WTC11 (cell line): Measurements from ENCODE around the gene OR51D1. TPM values are rescaled to one million over a fixed set of nuclear protein-coding genes. Genes with fewer than 3 reads are reported as not detected.

Experiments used
- ATAC-seq: fragments of 200-7000 bp; cut with Tn5 transposase; 2 replicates; pipeline ENCODE4 v1.10.0; 2021; ENCODE audit warnings: mild to moderate bottlenecking, moderate library complexity
- CTCF ChIA-PET: fragments of 300-600 bp; sonication (Branson Sonifier 250); formaldehyde crosslinking; loops from one replicate; lab custom pipeline; 2021; ENCODE audit warnings: antibody characterized with exemption; lab: Charles Lee
- POLR2A ChIA-PET: fragments of 350-600 bp; sonication (Branson Sonifier 250); formaldehyde crosslinking; loops from one replicate; lab custom pipeline; 2021; ENCODE audit warnings: antibody characterized with exemption; lab: Charles Lee
- DNase-seq: peaks from one replicate; pipeline ENCODE4 v3.0.0; 2021; ENCODE audit warnings: low spot score
- H3K27ac Mint-ChIP-seq: 2 replicates; pipeline ENCODE4 v1.8.0; 2021; ENCODE audit warnings: mixed read lengths
- H3K27me3 Mint-ChIP-seq: 2 replicates; pipeline ENCODE4 v1.8.0; 2021; ENCODE audit warnings: low read depth, mild to moderate bottlenecking, moderate library complexity, mixed read lengths
- H3K36me3 Mint-ChIP-seq: 2 replicates; pipeline ENCODE4 v1.8.0; 2021; ENCODE audit warnings: mixed read lengths
- H3K4me1 Mint-ChIP-seq: 2 replicates; pipeline ENCODE4 v1.8.0; 2022; ENCODE audit warnings: mixed read lengths
- H3K4me3 Mint-ChIP-seq: 2 replicates; pipeline ENCODE4 v1.8.0; 2021; ENCODE audit warnings: mild to moderate bottlenecking, moderate library complexity, mixed read lengths
- H3K9me3 Mint-ChIP-seq: 2 replicates; pipeline ENCODE4 v1.8.0; 2021; ENCODE audit warnings: mixed read lengths
- CBFB ChIP-seq: sonication (generic); formaldehyde crosslinking; IDR thresholded peaks from 2 replicates; pipeline ENCODE4 v1.8.1; 2022; ENCODE audit warnings: mild to moderate bottlenecking, low read depth, missing genetic modification reagents
- ETV6 ChIP-seq: sonication (generic); formaldehyde crosslinking; IDR thresholded peaks from 2 replicates; pipeline ENCODE4 v1.8.1; 2022; ENCODE audit warnings: mild to moderate bottlenecking, missing genetic modification reagents
- FOXP1 ChIP-seq: sonication (generic); formaldehyde crosslinking; IDR thresholded peaks from 2 replicates; pipeline ENCODE4 v1.8.0; 2022; ENCODE audit warnings: missing genetic modification reagents, mild to moderate bottlenecking, moderate library complexity, borderline replicate concordance
- TCF7 ChIP-seq: sonication (generic); formaldehyde crosslinking; IDR thresholded peaks from 2 replicates; pipeline ENCODE4 v1.8.0; 2022; ENCODE audit warnings: mild to moderate bottlenecking, low read depth, missing genetic modification reagents, moderate library complexity
- total RNA-seq: library from RNA; stranded (reverse); gene quantifications from 3 replicates; pipeline ENCODE4 v1.2.3, GENCODE V29; 2021
- TF ChIP-seq, protein P1 (sequence below): sonication (generic); formaldehyde crosslinking; IDR thresholded peaks from 2 replicates; pipeline ENCODE4 v1.8.1; 2022; ENCODE audit warnings: missing genetic modification reagents, borderline replicate concordance
- TF ChIP-seq, protein P2 (sequence below): sonication (generic); formaldehyde crosslinking; IDR thresholded peaks from 2 replicates; pipeline ENCODE4 v1.8.1; 2022; ENCODE audit warnings: mild to moderate bottlenecking, missing genetic modification reagents, moderate library complexity, borderline replicate concordance
- TF ChIP-seq, protein P3 (sequence below): sonication (generic); formaldehyde crosslinking; IDR thresholded peaks from 2 replicates; pipeline ENCODE4 v1.8.1; 2022; ENCODE audit warnings: low read depth, mild to moderate bottlenecking, moderate library complexity, missing genetic modification reagents, borderline replicate concordance
- TF ChIP-seq, protein P4 (sequence below): sonication (generic); formaldehyde crosslinking; IDR thresholded peaks from 2 replicates; pipeline ENCODE4 v1.8.1; 2023; ENCODE audit warnings: mild to moderate bottlenecking, missing genetic modification reagents
- TF ChIP-seq, protein P5 (sequence below): fragments of 250-450 bp; sonication (Bioruptor Pico); IDR thresholded peaks from 2 replicates; pipeline ENCODE4 v1.9.0; 2021; ENCODE audit warnings: mild to moderate bottlenecking, borderline replicate concordance
- TF ChIP-seq, protein P6 (sequence below): sonication (generic); formaldehyde crosslinking; IDR thresholded peaks from 2 replicates; pipeline ENCODE4 v1.8.1; 2023; ENCODE audit warnings: mild to moderate bottlenecking, missing genetic modification reagents, moderate library complexity
- TF ChIP-seq, protein P7 (sequence below): sonication (generic); formaldehyde crosslinking; IDR thresholded peaks from 2 replicates; pipeline ENCODE4 v1.8.0; 2022; ENCODE audit warnings: mild to moderate bottlenecking, missing genetic modification reagents

OR51D1 gene
- total RNA-seq, 1 experiment from 2014 or later = not detected

DNA sequence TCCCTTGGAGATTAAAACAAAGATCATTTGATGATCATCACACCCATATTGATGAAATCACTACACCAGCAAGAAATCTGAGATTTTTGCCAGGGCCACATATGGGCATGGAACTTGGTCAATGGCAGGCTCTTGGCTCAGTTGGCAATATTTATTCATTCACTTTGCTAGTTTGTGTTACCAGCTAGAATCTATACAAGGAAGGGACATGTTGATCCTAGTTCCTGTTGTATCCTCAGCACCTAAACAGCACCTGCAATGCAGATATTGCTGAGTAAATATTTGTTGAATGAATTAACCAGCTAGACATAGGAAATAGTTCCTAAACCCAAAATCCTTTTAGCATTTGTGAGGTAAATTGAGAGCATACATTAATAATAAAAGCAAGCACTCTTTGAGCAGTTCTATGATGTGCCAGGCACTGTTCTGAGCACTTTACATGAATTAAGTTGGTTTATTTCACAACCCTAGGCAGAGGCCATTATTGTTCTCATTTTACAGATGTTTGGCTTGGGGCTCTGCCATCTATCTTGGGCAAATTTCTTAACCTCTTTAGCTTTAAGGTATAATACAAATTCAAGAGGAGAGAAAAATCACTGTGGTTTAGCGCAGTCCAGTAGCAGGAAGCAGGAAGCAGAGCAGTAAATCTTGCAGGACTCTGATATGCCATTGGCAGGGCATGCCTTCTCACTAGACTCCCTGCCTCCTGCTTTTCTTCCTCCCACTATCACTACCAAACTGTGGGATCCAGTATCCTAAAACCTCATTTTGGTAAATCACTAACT lies 30.9 kb upstream of the OR51D1 start:
- Mint-ChIP-seq H3K36me3 (peaks cover 8% of the 10 kb centered on the region), H3K4me1 (peaks cover 9% of the 10 kb centered on the region), H3K27ac (no peak overlapping the region)
- no peak for DNase-seq
- ChIA-PET POLR2A (no interaction called here), CTCF (interaction anchor here (2.7 kb wide), 1 partner anchor 31 kb away, joined by 12 read pairs; the partner anchor contains the start of gene OR51D1)
- TF ChIP-seq, protein P1, sequence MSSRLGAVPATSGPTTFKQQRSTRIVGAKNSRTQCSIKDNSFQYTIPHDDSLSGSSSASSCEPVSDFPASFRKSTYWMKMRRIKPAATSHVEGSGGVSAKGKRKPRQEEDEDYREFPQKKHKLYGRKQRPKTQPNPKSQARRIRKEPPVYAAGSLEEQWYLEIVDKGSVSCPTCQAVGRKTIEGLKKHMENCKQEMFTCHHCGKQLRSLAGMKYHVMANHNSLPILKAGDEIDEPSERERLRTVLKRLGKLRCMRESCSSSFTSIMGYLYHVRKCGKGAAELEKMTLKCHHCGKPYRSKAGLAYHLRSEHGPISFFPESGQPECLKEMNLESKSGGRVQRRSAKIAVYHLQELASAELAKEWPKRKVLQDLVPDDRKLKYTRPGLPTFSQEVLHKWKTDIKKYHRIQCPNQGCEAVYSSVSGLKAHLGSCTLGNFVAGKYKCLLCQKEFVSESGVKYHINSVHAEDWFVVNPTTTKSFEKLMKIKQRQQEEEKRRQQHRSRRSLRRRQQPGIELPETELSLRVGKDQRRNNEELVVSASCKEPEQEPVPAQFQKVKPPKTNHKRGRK = no peak
- TF ChIP-seq, protein P2, sequence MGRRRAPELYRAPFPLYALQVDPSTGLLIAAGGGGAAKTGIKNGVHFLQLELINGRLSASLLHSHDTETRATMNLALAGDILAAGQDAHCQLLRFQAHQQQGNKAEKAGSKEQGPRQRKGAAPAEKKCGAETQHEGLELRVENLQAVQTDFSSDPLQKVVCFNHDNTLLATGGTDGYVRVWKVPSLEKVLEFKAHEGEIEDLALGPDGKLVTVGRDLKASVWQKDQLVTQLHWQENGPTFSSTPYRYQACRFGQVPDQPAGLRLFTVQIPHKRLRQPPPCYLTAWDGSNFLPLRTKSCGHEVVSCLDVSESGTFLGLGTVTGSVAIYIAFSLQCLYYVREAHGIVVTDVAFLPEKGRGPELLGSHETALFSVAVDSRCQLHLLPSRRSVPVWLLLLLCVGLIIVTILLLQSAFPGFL (CRISPR knock-in tag) = no peak
- TF ChIP-seq, protein P3, sequence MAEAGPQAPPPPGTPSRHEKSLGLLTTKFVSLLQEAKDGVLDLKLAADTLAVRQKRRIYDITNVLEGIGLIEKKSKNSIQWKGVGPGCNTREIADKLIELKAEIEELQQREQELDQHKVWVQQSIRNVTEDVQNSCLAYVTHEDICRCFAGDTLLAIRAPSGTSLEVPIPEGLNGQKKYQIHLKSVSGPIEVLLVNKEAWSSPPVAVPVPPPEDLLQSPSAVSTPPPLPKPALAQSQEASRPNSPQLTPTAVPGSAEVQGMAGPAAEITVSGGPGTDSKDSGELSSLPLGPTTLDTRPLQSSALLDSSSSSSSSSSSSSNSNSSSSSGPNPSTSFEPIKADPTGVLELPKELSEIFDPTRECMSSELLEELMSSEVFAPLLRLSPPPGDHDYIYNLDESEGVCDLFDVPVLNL (CRISPR knock-in tag) = no peak
- TF ChIP-seq CBFB (CRISPR knock-in tag) (no peak), FOXP1 (no peak), ETV6 (CRISPR knock-in tag) (no peak), TCF7 (CRISPR knock-in tag) (no peak)
- TF ChIP-seq, protein P4, sequence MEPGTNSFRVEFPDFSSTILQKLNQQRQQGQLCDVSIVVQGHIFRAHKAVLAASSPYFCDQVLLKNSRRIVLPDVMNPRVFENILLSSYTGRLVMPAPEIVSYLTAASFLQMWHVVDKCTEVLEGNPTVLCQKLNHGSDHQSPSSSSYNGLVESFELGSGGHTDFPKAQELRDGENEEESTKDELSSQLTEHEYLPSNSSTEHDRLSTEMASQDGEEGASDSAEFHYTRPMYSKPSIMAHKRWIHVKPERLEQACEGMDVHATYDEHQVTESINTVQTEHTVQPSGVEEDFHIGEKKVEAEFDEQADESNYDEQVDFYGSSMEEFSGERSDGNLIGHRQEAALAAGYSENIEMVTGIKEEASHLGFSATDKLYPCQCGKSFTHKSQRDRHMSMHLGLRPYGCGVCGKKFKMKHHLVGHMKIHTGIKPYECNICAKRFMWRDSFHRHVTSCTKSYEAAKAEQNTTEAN (CRISPR knock-in tag) = no peak
- TF ChIP-seq, protein P5, sequence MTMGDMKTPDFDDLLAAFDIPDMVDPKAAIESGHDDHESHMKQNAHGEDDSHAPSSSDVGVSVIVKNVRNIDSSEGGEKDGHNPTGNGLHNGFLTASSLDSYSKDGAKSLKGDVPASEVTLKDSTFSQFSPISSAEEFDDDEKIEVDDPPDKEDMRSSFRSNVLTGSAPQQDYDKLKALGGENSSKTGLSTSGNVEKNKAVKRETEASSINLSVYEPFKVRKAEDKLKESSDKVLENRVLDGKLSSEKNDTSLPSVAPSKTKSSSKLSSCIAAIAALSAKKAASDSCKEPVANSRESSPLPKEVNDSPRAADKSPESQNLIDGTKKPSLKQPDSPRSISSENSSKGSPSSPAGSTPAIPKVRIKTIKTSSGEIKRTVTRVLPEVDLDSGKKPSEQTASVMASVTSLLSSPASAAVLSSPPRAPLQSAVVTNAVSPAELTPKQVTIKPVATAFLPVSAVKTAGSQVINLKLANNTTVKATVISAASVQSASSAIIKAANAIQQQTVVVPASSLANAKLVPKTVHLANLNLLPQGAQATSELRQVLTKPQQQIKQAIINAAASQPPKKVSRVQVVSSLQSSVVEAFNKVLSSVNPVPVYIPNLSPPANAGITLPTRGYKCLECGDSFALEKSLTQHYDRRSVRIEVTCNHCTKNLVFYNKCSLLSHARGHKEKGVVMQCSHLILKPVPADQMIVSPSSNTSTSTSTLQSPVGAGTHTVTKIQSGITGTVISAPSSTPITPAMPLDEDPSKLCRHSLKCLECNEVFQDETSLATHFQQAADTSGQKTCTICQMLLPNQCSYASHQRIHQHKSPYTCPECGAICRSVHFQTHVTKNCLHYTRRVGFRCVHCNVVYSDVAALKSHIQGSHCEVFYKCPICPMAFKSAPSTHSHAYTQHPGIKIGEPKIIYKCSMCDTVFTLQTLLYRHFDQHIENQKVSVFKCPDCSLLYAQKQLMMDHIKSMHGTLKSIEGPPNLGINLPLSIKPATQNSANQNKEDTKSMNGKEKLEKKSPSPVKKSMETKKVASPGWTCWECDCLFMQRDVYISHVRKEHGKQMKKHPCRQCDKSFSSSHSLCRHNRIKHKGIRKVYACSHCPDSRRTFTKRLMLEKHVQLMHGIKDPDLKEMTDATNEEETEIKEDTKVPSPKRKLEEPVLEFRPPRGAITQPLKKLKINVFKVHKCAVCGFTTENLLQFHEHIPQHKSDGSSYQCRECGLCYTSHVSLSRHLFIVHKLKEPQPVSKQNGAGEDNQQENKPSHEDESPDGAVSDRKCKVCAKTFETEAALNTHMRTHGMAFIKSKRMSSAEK (CRISPR knock-in tag) = no peak
- TF ChIP-seq, protein P6, sequence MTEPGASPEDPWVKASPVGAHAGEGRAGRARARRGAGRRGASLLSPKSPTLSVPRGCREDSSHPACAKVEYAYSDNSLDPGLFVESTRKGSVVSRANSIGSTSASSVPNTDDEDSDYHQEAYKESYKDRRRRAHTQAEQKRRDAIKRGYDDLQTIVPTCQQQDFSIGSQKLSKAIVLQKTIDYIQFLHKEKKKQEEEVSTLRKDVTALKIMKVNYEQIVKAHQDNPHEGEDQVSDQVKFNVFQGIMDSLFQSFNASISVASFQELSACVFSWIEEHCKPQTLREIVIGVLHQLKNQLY (CRISPR knock-in tag) = no peak
- TF ChIP-seq, protein P7, sequence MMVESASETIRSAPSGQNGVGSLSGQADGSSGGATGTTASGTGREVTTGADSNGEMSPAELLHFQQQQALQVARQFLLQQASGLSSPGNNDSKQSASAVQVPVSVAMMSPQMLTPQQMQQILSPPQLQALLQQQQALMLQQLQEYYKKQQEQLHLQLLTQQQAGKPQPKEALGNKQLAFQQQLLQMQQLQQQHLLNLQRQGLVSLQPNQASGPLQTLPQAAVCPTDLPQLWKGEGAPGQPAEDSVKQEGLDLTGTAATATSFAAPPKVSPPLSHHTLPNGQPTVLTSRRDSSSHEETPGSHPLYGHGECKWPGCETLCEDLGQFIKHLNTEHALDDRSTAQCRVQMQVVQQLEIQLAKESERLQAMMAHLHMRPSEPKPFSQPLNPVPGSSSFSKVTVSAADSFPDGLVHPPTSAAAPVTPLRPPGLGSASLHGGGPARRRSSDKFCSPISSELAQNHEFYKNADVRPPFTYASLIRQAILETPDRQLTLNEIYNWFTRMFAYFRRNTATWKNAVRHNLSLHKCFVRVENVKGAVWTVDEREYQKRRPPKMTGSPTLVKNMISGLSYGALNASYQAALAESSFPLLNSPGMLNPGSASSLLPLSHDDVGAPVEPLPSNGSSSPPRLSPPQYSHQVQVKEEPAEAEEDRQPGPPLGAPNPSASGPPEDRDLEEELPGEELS (CRISPR knock-in tag) = no peak
- TF ChIP-seq, all 79 proteins: peak for 0
- no peak for ATAC-seq
- Mint-ChIP-seq H3K9me3 (peaks cover 6% of the 10 kb centered on the region; the same call in 1 of the 2 replicates), H3K27me3 (peaks cover 13% of the 10 kb centered on the region), H3K4me3 (peak overlapping the region; percentile 77)
